CD4-positive, alpha-beta T cell (primary cell): ENCODE data around the gene NACC2. TPM values are rescaled to one million over a fixed set of nuclear protein-coding genes. Genes with fewer than 3 reads are reported as not detected.

Experiments used
- ATAC-seq: fragments of 200-7000 bp; cut with Tn5 transposase; one replicate; pipeline ENCODE4 v1.10.0; 2022; ENCODE audit warnings: mild to moderate bottlenecking; ENCODE audit not compliant: poor library complexity
- CTCF ChIA-PET: fragments of 350-600 bp; sonication (Branson Sonifier 250); formaldehyde crosslinking; loops from one replicate; lab custom pipeline; 2021; ENCODE audit warnings: antibody characterized with exemption, inconsistent platforms; lab: Charles Lee
- POLR2A ChIA-PET: fragments of 350-600 bp; sonication (Branson Sonifier 250); formaldehyde crosslinking; loops from one replicate; lab custom pipeline; 2021; ENCODE audit warnings: antibody characterized with exemption, inconsistent platforms; lab: Charles Lee
- DNase-seq, 14 experiments: peaks; one replicate each; pipeline ENCODE4 v3.0.0-alpha.2; 2013 to 2020; ENCODE audit warnings: mixed read lengths in 2 of 14
- H3K27ac ChIP-seq, 2 donors: one replicate each; pipeline versions ENCODE4 v1.5.1 to v1.7.0; 2013; ENCODE audit warnings: low read length in 2 of 2, low read depth in 1 of 2, mild to moderate bottlenecking in 1 of 2
- H3K27me3 ChIP-seq, 2 experiments: 1 replicate in 1 of 2; 2 replicates in 1 of 2; pipeline versions ENCODE4 v1.6.1 to v1.7.0; 2013; ENCODE audit warnings: low read length in 2 of 2, control low read depth in 1 of 2, mild to moderate bottlenecking in 1 of 2, moderate library complexity in 1 of 2; ENCODE audit not compliant: insufficient read depth in 2 of 2, control insufficient read depth in 1 of 2
- H3K36me3 ChIP-seq: one replicate; pipeline ENCODE4 v1.6.1; 2013; ENCODE audit warnings: low read length, control low read depth; ENCODE audit not compliant: insufficient read depth
- H3K4me1 ChIP-seq: one replicate; pipeline ENCODE4 v1.6.1; 2013; ENCODE audit warnings: low read length, control low read depth; ENCODE audit not compliant: insufficient read depth
- H3K4me3 ChIP-seq: one replicate; pipeline ENCODE4 v1.5.1; 2013; ENCODE audit warnings: mild to moderate bottlenecking, low read length, moderate library complexity
- H3K9me3 ChIP-seq, 2 experiments: 1 replicate in 1 of 2; 2 replicates in 1 of 2; pipeline versions ENCODE4 v1.6.1 to v1.7.0; 2013; ENCODE audit warnings: low read length in 2 of 2, mild to moderate bottlenecking in 2 of 2, control low read depth in 1 of 2, moderate library complexity in 1 of 2; ENCODE audit not compliant: control insufficient read depth in 1 of 2, insufficient read depth in 1 of 2
- H3K27ac Mint-ChIP-seq: one replicate; pipeline ENCODE4 v1.8.0; 2020; ENCODE audit warnings: mixed read lengths
- H3K27me3 Mint-ChIP-seq: one replicate; pipeline ENCODE4 v1.8.0; 2021; ENCODE audit warnings: mixed read lengths
- H3K36me3 Mint-ChIP-seq: one replicate; pipeline ENCODE4 v1.8.0; 2021; ENCODE audit warnings: low read depth, mixed read lengths
- H3K4me1 Mint-ChIP-seq: one replicate; pipeline ENCODE4 v1.8.0; 2021; ENCODE audit warnings: low read depth, mixed read lengths
- H3K4me3 Mint-ChIP-seq: one replicate; pipeline ENCODE4 v1.8.0; 2020; ENCODE audit warnings: mild to moderate bottlenecking, mixed read lengths
- H3K9me3 Mint-ChIP-seq: one replicate; pipeline ENCODE4 v1.8.0; 2020; ENCODE audit warnings: mixed read lengths
- intact Hi-C, 2 experiments: fragments of 100-400 bp; cut with DNase I in 1 of 2; cut with micrococcal nuclease in 1 of 2; formaldehyde crosslinking; loops; one replicate each; pipeline versions ENCODE4 v1.15.1 to v1.9.0; 2023 to 2025; cut with DNase I, micrococcal nuclease
- total RNA-seq, 174 experiments: library from RNA in 2 of 174; stranded (reverse) in 2 of 174; gene quantifications; one replicate each; pipeline ENCODE4 v1.2.3 and lab custom pipeline; 2021 to 2026
- TF ChIP-seq, protein P1 (sequence below): fragments of 200-600 bp; IDR thresholded peaks from one replicate; pipeline ENCODE4 v1.8.0; 2022; ENCODE audit warnings: antibody characterized with exemption, mild to moderate bottlenecking

NACC2 gene
- total RNA-seq, 2 experiments from 2014 or later, result 2.1 to 2.7 TPM

- no peak overlapping the region for H3K4me3 ChIP-seq
- no peaks in the 10 kb centered on the region for H3K27me3 Mint-ChIP-seq
- intact Hi-C loops, result no loop called here
- H3K27ac ChIP-seq, result no peak overlapping the region
- ATAC-seq (no peak), DNase-seq (no peak)
- no peak overlapping the region for H3K4me3 Mint-ChIP-seq
- no peaks in the 10 kb centered on the region for H3K27me3 ChIP-seq
- no peaks in the 10 kb centered on the region for H3K9me3 Mint-ChIP-seq
- H3K4me1 ChIP-seq, result no peaks in the 10 kb centered on the region
- no peak overlapping the region for H3K27ac Mint-ChIP-seq
- POLR2A ChIA-PET, result no interaction called here
- H3K36me3 ChIP-seq, result no peaks in the 10 kb centered on the region
- TF ChIP-seq, protein P1, sequence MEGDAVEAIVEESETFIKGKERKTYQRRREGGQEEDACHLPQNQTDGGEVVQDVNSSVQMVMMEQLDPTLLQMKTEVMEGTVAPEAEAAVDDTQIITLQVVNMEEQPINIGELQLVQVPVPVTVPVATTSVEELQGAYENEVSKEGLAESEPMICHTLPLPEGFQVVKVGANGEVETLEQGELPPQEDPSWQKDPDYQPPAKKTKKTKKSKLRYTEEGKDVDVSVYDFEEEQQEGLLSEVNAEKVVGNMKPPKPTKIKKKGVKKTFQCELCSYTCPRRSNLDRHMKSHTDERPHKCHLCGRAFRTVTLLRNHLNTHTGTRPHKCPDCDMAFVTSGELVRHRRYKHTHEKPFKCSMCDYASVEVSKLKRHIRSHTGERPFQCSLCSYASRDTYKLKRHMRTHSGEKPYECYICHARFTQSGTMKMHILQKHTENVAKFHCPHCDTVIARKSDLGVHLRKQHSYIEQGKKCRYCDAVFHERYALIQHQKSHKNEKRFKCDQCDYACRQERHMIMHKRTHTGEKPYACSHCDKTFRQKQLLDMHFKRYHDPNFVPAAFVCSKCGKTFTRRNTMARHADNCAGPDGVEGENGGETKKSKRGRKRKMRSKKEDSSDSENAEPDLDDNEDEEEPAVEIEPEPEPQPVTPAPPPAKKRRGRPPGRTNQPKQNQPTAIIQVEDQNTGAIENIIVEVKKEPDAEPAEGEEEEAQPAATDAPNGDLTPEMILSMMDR, result no peak
- H3K9me3 ChIP-seq, result no peaks in the 10 kb centered on the region
- no peaks in the 10 kb centered on the region for H3K4me1 Mint-ChIP-seq
- CTCF ChIA-PET, result no interaction called here
- H3K36me3 Mint-ChIP-seq, result no peaks in the 10 kb centered on the region
These were observed 92.2 kb downstream of the NACC2 start for GRCh38 chr9:136002881-136003280.

DNA sequence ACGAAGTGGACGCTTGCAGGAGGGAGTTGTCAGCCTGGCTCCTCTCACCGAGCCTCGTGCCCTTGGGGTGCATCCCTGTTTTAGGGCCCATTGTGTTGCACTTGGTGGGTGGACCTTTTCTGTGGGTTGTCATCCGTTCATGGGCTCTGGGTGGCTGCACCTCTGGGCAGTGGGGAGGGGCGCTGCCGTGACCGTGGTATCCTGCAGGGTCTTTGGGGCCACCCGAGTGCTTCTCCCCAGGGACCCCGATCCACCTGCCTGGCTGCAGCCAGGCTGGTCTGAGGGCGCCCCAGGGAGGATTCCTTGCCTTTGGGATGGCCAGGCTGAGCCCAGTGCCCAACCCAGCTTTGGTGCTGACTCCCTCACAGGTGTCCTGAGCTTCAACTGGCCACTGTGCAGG lies 92.9 kb downstream of the NACC2 start:
- Histone ChIP-seq H3K27me3 (no peaks in the 10 kb centered on the region), H3K36me3 (no peaks in the 10 kb centered on the region), H3K4me1 (no peaks in the 10 kb centered on the region), H3K27ac (no peak overlapping the region), H3K9me3 (no peaks in the 10 kb centered on the region), H3K4me3 (no peak overlapping the region)
- intact Hi-C loops, result no loop called here
- TF ChIP-seq, protein P1, result no peak
- Mint-ChIP-seq H3K36me3 (no peaks in the 10 kb centered on the region), H3K27me3 (no peaks in the 10 kb centered on the region), H3K9me3 (no peaks in the 10 kb centered on the region), H3K4me3 (no peak overlapping the region), H3K27ac (no peak overlapping the region), H3K4me1 (no peaks in the 10 kb centered on the region)
- ATAC-seq, result no peak
- ChIA-PET CTCF (no interaction called here), POLR2A (no interaction called here)
- no peak for DNase-seq

DNA sequence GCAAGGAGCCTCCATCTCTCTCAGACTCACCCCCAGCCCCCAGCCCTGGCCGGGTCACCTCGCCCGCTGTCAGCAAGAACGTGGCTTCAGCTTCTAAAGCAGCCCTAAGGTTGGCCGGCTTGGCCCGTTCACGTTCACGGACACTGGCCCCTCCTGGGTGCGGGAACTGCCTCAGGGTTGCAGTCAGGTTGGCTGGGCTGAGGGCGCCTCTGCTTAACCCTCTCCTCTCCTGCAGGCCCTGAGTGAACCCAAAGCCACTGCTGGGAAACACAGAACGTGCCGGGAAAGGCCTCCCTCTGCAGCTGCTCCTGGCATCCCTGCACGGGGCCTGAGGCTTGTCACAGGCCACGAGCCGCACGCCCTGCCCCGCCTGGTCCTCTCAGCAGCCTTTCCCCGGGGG lies 93.9 kb downstream of the NACC2 start:
- ChIA-PET POLR2A (no interaction called here), CTCF (no interaction called here)
- Mint-ChIP-seq H3K4me3 (no peak overlapping the region), H3K27ac (no peak overlapping the region), H3K9me3 (no peaks in the 10 kb centered on the region), H3K27me3 (no peaks in the 10 kb centered on the region), H3K36me3 (no peaks in the 10 kb centered on the region), H3K4me1 (no peaks in the 10 kb centered on the region)
- intact Hi-C loops, result no loop called here
- Histone ChIP-seq H3K4me3 (no peak overlapping the region), H3K4me1 (no peaks in the 10 kb centered on the region), H3K9me3 (no peaks in the 10 kb centered on the region), H3K27ac (no peak overlapping the region), H3K27me3 (no peaks in the 10 kb centered on the region), H3K36me3 (no peaks in the 10 kb centered on the region)
- ATAC-seq (no peak), DNase-seq (no peak)
- TF ChIP-seq, protein P1, result no peak
